ENCODE data around the gene RPA3.
"Not testable (repeated sequence)": the region's sequence is repeated elsewhere in the genome, so short reads cannot be mapped to it uniquely, and the experiment has no call there.

The RPA3 gene

DNA sequence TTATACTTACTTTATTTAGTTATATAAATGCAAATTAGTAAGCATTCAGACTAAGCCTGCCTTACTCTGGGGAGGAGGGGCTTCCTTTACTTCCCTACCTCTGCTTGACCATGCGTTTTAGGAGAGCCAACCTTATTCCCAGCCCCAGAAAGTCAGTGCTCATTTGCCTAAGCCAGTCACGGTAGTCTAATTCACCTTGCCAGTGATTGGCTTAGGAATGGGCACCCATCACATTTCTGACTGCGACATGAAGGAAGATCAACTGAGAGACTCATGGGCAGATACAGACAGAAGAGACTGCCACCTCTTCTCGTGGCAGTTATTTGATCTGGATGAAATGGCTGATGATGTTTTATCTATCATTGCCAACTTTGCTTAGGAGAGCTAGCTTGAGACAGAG is 29.5 kb downstream of the RPA3 start:
- no peak for DNase-seq

- DNase-seq, result no peak
Observed at GRCh38 chr7:7688310-7688709, 30.1 kb downstream of the RPA3 start.

DNA sequence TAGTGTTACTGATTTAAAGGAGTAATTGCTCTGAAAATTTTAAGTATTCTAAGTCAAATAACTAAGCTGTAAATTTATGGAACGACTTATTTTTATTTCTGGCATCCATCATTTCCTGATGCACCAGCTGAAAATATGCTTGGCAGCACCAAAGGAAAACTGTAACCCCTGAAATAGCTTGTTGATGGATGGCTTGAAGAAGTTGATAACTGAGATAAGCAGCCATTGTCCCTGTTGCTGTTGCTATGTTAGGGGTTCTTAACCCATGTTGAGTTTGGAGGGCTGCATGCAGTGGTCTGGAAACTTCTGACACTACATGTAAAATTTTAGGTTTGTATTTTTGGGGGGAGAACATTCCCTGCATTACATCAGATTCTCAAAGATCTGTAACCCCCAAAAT is 30.6 kb downstream of the RPA3 start:
- no peak for DNase-seq

- no peak for DNase-seq
Observed at GRCh38 chr7:7686811-7687508, 31.4 kb downstream of the RPA3 start.

GRCh38 chr7:7682861-7683260 is 35.5 kb downstream of the RPA3 start:
- DNase-seq, result no peak

DNA sequence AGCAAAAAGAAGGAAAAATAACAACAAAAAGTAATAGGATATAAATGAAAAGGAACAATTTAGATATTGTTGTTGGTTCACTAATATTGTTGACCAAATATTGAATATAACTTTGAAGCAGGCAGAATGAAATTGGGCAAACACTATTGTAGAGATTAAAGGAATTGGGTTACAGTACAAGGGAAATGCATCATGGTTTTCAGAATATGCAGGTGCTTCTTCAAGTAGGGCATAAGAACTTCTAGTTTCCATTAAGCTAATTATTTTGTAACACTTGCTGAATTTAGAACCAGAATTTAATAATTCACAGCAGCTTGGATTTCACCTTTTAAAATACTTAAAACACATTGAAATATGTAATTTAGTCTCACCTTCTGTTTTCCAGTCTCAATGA is 36.5 kb downstream of the RPA3 start:
- DNase-seq, result no peak

DNA sequence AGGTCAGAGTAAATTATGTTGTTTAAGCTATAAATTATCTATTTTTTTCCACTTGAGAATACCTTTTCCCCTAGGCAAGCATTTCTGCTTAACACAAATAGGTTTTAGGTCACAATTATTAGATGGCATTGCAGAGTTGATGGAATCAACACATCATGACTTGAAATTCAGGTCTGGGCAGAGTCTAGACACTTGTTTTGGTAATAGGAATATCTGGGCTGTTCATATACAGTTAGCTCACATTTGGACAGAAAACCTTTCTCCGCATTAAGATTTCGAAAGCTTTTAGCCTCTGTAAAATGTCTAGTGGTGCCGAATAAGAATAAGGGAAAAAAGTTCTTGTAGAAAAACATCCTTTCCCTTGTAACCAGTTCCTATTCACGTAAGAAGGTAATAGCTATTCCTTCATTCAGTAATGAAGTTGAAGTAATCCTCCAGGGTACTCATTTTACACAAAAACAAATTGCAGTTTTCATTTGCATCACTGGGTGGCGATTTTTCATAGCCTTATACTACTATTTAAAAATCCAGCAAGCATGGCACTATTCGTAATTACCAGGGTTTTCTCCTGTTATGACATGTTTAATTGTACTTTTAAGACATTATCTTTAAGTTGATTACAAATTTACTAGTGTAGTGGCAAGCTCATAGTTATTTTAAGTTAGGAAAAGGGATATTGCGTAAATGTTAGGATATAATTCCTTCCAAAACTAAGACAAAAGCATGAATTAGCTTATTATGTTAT is 37.0 kb downstream of the RPA3 start:
- DNase-seq, result no peak

DNA sequence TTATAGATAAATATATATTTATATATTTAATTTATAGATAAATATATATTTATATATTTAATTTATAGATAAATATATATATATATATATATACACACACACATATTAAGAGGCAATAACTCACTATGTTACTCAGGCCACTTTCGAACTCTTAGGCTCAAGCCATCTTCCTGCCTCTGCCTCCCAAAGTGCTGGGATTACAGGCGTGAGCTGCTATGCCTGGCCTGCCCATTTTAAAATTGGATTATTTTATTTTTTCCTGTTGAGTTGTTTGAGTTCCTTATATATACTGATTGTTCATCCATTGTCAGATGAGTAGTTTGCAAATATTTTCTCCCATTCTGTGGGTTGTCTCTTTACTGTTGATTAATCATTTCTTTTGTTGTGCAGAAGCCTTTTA is 38.8 kb downstream of the RPA3 start:
- DNase-seq, result not testable (repeated sequence)

DNA sequence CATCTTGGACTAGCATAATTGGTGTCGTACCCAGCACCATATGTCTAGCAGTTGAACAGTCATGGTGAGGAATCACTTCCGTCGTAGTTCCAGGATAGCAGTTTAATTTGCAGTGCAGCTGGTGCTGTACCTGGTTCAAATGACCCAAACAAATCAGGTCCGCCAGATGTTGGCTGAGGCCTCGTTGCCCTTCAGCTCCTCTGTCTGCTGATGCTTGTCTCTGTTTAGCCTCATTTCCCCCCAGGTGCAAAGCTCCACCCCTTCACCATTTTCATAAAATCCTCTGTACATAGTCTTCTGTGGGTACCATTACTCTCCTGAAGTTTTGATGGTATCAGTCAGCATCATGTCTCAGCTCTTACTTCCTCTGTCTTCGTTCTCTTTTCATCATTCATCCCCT is 42.7 kb downstream of the RPA3 start:
- no peak for DNase-seq

- no peak for DNase-seq
Observed at GRCh38 chr7:7673240-7673550, 45.2 kb downstream of the RPA3 start.

GRCh38 chr7:7672545-7673239 is 45.7 kb downstream of the RPA3 start:
- no peak for DNase-seq

DNA sequence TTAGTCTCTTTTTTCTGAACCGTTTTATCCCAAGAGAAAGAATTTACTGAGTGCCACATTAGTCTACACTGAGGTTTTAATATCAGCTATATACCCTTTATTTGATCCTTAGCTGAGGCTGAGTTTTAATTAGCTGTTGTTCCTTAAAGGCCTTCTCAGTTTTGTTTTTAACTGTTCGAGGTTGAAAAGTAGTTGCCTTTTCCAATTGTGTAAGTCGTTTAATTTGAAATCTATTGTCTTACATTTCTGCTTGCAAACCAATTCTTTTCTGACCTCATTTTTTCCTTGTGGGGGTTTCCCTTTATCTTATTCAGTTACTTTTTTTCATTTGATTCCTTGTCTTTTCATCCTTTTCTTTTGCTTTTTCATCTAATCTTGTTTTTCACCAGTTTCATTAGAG is 47.0 kb downstream of the RPA3 start:
- DNase-seq, result no peak

- no peak for DNase-seq
Observed at GRCh38 chr7:7670490-7670889, 47.9 kb downstream of the RPA3 start.

GRCh38 chr7:7668706-7669105 is 49.7 kb downstream of the RPA3 start:
- no peak for DNase-seq

DNA sequence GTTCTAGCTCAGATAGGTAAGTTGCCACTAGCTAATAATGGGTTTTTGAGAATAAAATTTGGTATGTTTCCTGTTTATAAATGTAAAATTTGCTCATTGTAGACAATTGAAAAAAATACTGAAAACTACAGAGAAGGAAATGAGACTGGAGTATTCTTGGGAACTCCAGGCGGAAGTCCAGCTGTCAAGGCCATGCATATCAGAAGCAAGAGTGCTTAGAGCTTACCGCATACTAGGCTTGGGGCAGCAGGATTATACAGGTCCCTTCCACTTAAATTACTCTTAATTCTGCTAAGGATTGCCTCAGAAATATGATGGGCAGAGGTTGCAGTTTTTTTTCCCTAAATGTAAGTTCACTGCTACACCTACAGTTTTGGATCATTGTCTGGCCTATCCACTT is 51.2 kb downstream of the RPA3 start:
- DNase-seq, result no peak

GRCh38 chr7:7665031-7665430 is 53.4 kb downstream of the RPA3 start:
- no peak for DNase-seq

DNA sequence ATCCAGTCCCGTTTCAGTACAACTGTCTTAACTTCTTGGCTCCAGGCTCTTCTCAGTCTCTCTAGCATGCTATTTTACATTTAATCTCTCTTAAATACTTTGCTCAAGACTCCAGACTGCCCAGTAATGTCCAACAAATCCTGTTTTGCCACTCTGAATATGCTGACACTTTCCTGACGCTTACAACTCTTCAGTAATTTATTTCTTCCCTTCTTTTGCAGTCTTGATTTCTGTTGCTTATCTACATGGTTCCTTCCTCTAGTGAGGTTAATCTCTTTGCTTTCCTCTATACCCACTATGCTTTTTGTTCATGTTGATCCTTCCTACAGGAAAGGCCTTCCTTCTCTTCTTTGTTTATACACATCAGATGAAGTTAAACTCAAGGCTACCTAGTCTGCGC is 54.1 kb downstream of the RPA3 start:
- no peak for DNase-seq

GRCh38 chr7:7662527-7662926 is 55.9 kb downstream of the RPA3 start:
- DNase-seq, result no peak

DNA sequence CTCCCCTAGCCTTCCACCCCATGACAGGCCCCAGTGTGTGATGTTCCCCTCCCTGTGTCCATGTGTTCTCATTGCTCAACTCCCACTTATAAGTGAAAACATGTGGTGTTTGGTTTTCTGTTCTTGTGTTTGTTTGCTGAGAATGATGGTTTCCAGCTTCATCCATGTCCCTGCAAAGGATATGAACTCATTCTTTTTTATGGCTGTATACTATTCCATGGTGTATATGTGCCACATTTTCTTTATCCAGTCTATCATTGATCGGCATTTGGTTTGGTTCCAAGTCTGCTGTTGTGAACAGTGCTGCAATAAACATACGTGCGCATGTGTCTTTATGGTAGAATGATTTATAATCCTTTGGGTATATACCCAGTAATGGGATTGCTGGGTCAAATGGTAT is 61.9 kb downstream of the RPA3 start:
- not testable (repeated sequence) for DNase-seq

DNA sequence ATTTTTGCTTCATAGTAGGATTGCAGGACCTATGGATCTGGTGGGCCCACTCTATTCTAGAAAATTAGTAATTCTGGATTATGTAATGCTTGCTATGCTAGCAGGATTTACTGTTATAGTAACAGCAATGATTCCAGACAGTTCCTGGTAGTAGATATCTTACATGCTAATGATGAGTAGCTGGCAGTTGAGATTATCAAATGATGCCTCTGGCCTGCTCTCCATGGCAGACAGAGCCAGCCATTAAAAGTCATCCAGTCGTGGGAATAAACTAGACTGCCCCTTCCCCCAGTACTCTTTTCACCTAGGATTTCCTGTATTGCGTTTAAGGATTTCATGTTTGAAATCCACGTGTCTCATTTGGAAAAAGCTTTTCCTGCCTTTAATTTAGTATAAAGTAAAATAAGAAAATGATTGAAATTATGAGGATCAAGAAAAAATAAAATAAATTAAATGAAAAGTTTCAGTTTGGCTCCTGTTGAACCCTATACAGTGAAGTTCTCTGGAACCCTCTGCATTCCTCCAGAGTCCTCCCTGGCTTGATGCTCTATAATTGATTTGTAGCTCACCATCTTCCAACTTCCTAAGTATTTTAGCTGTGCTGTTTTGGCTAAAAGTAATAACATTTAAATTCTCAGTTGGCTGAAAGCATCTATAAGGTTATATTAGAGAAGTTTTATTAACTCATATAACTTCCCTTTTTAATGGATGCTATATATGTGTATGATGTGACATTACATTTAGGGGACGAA is 63.3 kb downstream of the RPA3 start:
- DNase-seq, result no peak

DNA sequence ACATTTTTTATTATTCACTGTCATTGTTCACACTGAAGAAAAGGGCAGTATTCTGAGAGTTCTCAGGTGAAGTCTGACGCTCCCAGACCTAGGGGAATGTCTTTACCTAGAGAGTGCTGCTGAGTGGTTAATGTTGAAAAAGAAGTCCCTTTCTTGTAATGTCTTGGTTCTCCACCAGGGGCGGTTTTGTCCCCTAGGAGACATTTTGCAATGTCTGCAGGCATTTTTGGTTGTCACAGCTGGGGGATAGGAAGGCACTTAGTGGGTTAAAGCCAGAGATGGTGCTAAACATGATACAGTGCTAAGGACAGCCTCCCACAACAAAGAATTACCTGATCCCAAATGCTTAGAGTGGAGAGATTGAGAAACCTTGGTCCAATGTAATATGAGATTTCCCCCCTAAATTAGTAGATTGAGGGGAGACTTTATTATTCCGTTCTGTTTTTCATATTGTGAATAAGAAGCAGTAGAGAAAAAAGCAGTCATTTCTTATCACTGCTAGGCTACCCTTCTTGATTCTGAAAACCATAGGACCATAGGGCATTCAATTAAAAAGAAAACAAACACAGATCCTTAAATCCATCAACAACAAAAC is 64.7 kb downstream of the RPA3 start:
- DNase-seq, result no peak

GRCh38 chr7:7652798-7653540 is 65.4 kb downstream of the RPA3 start:
- no peak for DNase-seq
